MM.1S (cell line): ENCODE data around the gene GRK4.

Source experiments
- CTCF ChIP-seq: fragments of 300-600 bp; sonication (generic); IDR thresholded peaks from 2 replicates; pipeline ENCODE4 v1.5.1; 2016; ENCODE audit warnings: antibody characterized with exemption, low read length, mixed read lengths
- EZH2 ChIP-seq: fragments of 300-600 bp; sonication (generic); optimal IDR thresholded peaks from 2 replicates; pipeline ENCODE3; 2017; ENCODE audit warnings: low read depth, mild to moderate bottlenecking, antibody characterized with exemption, low read length, mixed read lengths
- EZH2phosphoT487 ChIP-seq: fragments of 300-600 bp; sonication (generic); IDR thresholded peaks from 2 replicates; pipeline ENCODE4 v1.6.1; 2018; ENCODE audit warnings: antibody characterized with exemption, low read length

DNA sequence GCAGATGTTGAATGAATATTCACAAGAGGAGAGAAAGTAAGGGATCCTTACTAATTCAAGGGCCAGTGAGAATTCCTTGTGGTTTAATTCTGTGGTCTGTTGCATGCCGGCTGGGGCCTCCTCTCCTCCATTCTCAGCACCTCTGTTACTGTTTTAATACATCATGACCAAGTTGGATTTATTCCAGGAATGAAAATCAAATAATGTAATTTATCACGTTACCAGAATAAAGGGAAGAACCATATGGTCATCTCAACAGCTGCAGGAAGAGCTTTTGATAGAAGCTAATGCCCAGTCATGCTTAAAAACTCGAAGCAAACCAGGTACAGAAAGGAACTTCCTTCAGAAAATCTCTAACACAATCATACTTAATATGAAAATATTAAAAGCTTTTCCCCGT lies 54.1 kb downstream of the GRK4 start:
- no peak for TF ChIP-seq CTCF
- TF ChIP-seq EZH2: no peak
- TF ChIP-seq EZH2phosphoT487: no peak
